GM19023 (cell line): ENCODE data around the gene TBC1D8.

Source experiments
- ATAC-seq: cut with Tn5 transposase; IDR thresholded peaks from one replicate; pipeline ENCODE4 v1.9.1; 2021; ENCODE audit warnings: mild to moderate bottlenecking, moderate library complexity; ENCODE audit not compliant: unreplicated experiment

Gene TBC1D8

GRCh38 chr2:100962366-100963025 lies 188.7 kb downstream of the TBC1D8 start:
- no peak for ATAC-seq

GRCh38 chr2:100960688-100961087 lies 190.5 kb downstream of the TBC1D8 start:
- no peak for ATAC-seq

GRCh38 chr2:100959225-100959880 lies 191.8 kb downstream of the TBC1D8 start:
- ATAC-seq = no peak

GRCh38 chr2:100957996-100958653 lies 193.1 kb downstream of the TBC1D8 start:
- ATAC-seq = no peak
